Thoracic aorta (tissue), 2 donors: Measurements from ENCODE around the gene NEB. TPM values are rescaled to one million over a fixed set of nuclear protein-coding genes. Genes with fewer than 3 reads are reported as not detected.

Experiments used
- ATAC-seq: fragments of 150-250 bp; one replicate; pipeline ENCODE4 v1.8.0; 2017; ENCODE audit warnings: low read depth; ENCODE audit not compliant: insufficient number of reproducible peaks, low FRiP score
- DNase-seq: peaks from one replicate; pipeline ENCODE4 v3.0.0-alpha.2; 2020; ENCODE audit warnings: low spot score
- H3K27ac ChIP-seq, 2 donors: fragments of 200-600 bp; sonication (generic); 1 replicate in 1 of 2; 2 replicates in 1 of 2; pipeline ENCODE4 v1.5.1; 2016; ENCODE audit warnings: mild to moderate bottlenecking in 2 of 2, moderate library complexity in 2 of 2
- H3K27me3 ChIP-seq: fragments of 200-600 bp; sonication (generic); replicated peaks from 2 replicates; pipeline ENCODE4 v1.6.0; 2016; ENCODE audit warnings: mild to moderate bottlenecking; ENCODE audit not compliant: insufficient read depth
- H3K36me3 ChIP-seq: fragments of 200-600 bp; sonication (generic); one replicate; pipeline ENCODE4 v1.5.1; 2016
- H3K4me1 ChIP-seq, 2 donors: fragments of 200-600 bp; sonication (generic); 1 replicate in 1 of 2; 2 replicates in 1 of 2; pipeline versions ENCODE4 v1.5.1 to v1.6.0; 2016; ENCODE audit warnings: low read depth in 2 of 2, mild to moderate bottlenecking in 1 of 2; ENCODE audit not compliant: control insufficient read depth in 1 of 2
- H3K4me3 ChIP-seq: fragments of 200-600 bp; sonication (generic); 2 replicates; pipeline ENCODE4 v1.5.1; 2016; ENCODE audit warnings: mild to moderate bottlenecking
- H3K9me3 ChIP-seq: fragments of 200-600 bp; sonication (generic); 2 replicates; pipeline ENCODE4 v1.5.1; 2016
- CTCF ChIP-seq: fragments of 200-600 bp; sonication (generic); IDR thresholded peaks from one replicate; pipeline ENCODE4 v1.5.1; 2019; ENCODE audit warnings: antibody characterized with exemption
- total RNA-seq, 2 donors: library from RNA; depleted of rRNA; stranded (reverse); fragments of >200 nt; gene quantifications; one replicate each; pipeline versions ENCODE4 v1.1.0 to v1.2.3, GENCODE V29; 2016

Gene NEB
- total RNA-seq, 2 donors from 2014 or later, result 3.2 to 8.6 TPM

GRCh38 chr2:151777935-151778334 lies 43.7 kb upstream of the NEB start:
- Histone ChIP-seq H3K36me3 (peaks cover 21% of the 10 kb centered on the region), H3K9me3 (no peaks in the 10 kb centered on the region), H3K27me3 (no peaks in the 10 kb centered on the region), H3K4me1 (peaks cover 8 to 14% of the 10 kb centered on the region in 2 donors), H3K27ac (no peak overlapping the region), H3K4me3 (no peak overlapping the region)
- TF ChIP-seq CTCF, result no peak
- DNase-seq, result no peak
- no peak for ATAC-seq

GRCh38 chr2:151777487-151777886 lies 43.2 kb upstream of the NEB start:
- no peak for TF ChIP-seq CTCF
- no peak for DNase-seq
- no peak for ATAC-seq

GRCh38 chr2:151776367-151776766 lies 42.1 kb upstream of the NEB start:
- Histone ChIP-seq H3K27me3 (no peaks in the 10 kb centered on the region), H3K36me3 (peaks cover 12% of the 10 kb centered on the region), H3K9me3 (no peaks in the 10 kb centered on the region), H3K4me1 (peaks cover 8 to 14% of the 10 kb centered on the region in 2 donors), H3K4me3 (no peak overlapping the region), H3K27ac (no peak overlapping the region)
- ATAC-seq (no peak), DNase-seq (no peak)
- TF ChIP-seq CTCF, result no peak

More at GRCh38 chr2:151777487-151777886, 43.2 kb upstream of the NEB start:
- H3K4me3 ChIP-seq, result no peak overlapping the region
- peaks cover 17% of the 10 kb centered on the region for H3K36me3 ChIP-seq
- H3K27me3 ChIP-seq, result no peaks in the 10 kb centered on the region
- no peak overlapping the region for H3K27ac ChIP-seq
- H3K9me3 ChIP-seq, result no peaks in the 10 kb centered on the region
- peaks cover 8 to 14% of the 10 kb centered on the region in 2 donors for H3K4me1 ChIP-seq

- Histone ChIP-seq H3K27ac (peak overlapping the region; percentile 42 to 73), H3K4me3 (no peak overlapping the region), H3K4me1 (peaks cover 8 to 14% of the 10 kb centered on the region in 2 donors), H3K9me3 (no peaks in the 10 kb centered on the region), H3K27me3 (no peaks in the 10 kb centered on the region), H3K36me3 (peaks cover 6% of the 10 kb centered on the region)
- TF ChIP-seq CTCF, result no peak
- DNase-seq, result no peak
- no peak for ATAC-seq
Measured at GRCh38 chr2:151775057-151775740, 40.9 kb upstream of the NEB start.

GRCh38 chr2:151774506-151774905 lies 40.2 kb upstream of the NEB start:
- ATAC-seq, result peak; percentile 63
- no peak for TF ChIP-seq CTCF

More at GRCh38 chr2:151774506-151774905, 40.2 kb upstream of the NEB start:
- DNase-seq, result no peak
- Histone ChIP-seq H3K4me3 (peak overlapping the region; percentile 7), H3K9me3 (peaks cover 2% of the 10 kb centered on the region), H3K36me3 (peaks cover 6% of the 10 kb centered on the region), H3K27me3 (no peaks in the 10 kb centered on the region), H3K27ac (peak overlapping the region; percentile 42 to 73), H3K4me1 (peaks cover 8 to 14% of the 10 kb centered on the region in 2 donors)
